ENCODE data around the gene RAB31. TPM values are rescaled to one million over a fixed set of nuclear protein-coding genes. Genes with fewer than 3 reads are reported as not detected.
A peak's percentile ranks its signal among the peaks of the same experiment; 100 is the strongest.

Gene RAB31
- total and polyA plus RNA-seq, 2 of the 13 experiments (the other 11 are each of a cell fraction or from before 2014, with no cell fraction given): 1.1 to 1.7 TPM

GRCh38 chr18:9806905-9807304 lies 98.8 kb downstream of the RAB31 start (continued):
- TF ChIP-seq ZNF646 (CRISPR knock-in tag; IDR thresholded peaks at IDR 0.05): no peak
- TF ChIP-seq ZFP36 (IDR thresholded peaks at IDR 0.05; ENCODE audit: borderline replicate concordance, low read depth, low read length, partially characterized antibody): no peak
- TF ChIP-seq ZNF329 (CRISPR knock-in tag; IDR thresholded peaks at IDR 0.05; ENCODE audit: low read depth): no peak
- no peak for TF ChIP-seq MXI1 (IDR thresholded peaks at IDR 0.05; ENCODE audit: borderline replicate concordance, low read depth, low read length)
- no peak for TF ChIP-seq TFDP1 (CRISPR knock-in tag; IDR thresholded peaks at IDR 0.05; ENCODE audit: borderline replicate concordance)
- TF ChIP-seq ZNF687 (CRISPR knock-in tag; IDR thresholded peaks at IDR 0.05): peak; percentile 80
- TF ChIP-seq SRSF4 (IDR thresholded peaks at IDR 0.05; ENCODE audit: low read depth, low read length, poor library complexity, severe bottlenecking): no peak
- TF ChIP-seq PAX8 (CRISPR knock-in tag; IDR thresholded peaks at IDR 0.05; ENCODE audit: borderline replicate concordance): no peak
- TF ChIP-seq KLF6 (CRISPR knock-in tag; IDR thresholded peaks at IDR 0.05): no peak
- no peak for TF ChIP-seq ZNF512 (CRISPR knock-in tag; IDR thresholded peaks at IDR 0.05)
- no peak for TF ChIP-seq POLR2AphosphoS2 (IDR thresholded peaks at IDR 0.05; ENCODE audit: low read depth, low read length)
- TF ChIP-seq ZNF17 (CRISPR knock-in tag; IDR thresholded peaks at IDR 0.05): no peak
- TF ChIP-seq HDAC2 (CRISPR knock-in tag; IDR thresholded peaks at IDR 0.05): peak; percentile 76
- peak; percentile 49; the same call in 1 of the 2 replicates for TF ChIP-seq ERF (CRISPR knock-in tag; IDR thresholded peaks at IDR 0.05)
- peak; percentile 72 for TF ChIP-seq ZMYM4 (CRISPR knock-in tag; IDR thresholded peaks at IDR 0.05)
